Osteoblast (primary cell): Measurements from ENCODE around the gene BDKRB2. TPM values are rescaled to one million over a fixed set of nuclear protein-coding genes. Genes with fewer than 3 reads are reported as not detected.

Experiments
- DNase-seq: peaks from one replicate; pipeline ENCODE4 v3.0.0; 2011; ENCODE audit warnings: low spot score, mixed read lengths; ENCODE audit not compliant: insufficient read length; ENCODE audit errors: missing footprints
- H2AFZ ChIP-seq: 2 replicates; pipeline ENCODE4 v1.6.0; 2011; ENCODE audit warnings: mild to moderate bottlenecking, low read length
- H3K27ac ChIP-seq: 2 replicates; pipeline ENCODE4 v1.5.1; 2011; ENCODE audit warnings: mild to moderate bottlenecking, low read depth, low read length, moderate library complexity
- H3K27me3 ChIP-seq: 2 replicates; pipeline ENCODE4 v1.6.0; 2012; ENCODE audit warnings: mild to moderate bottlenecking, control low read depth, inconsistent platforms, low read length, moderate library complexity; ENCODE audit not compliant: insufficient read depth
- H3K36me3 ChIP-seq: 2 replicates; pipeline ENCODE4 v1.5.1; 2011; ENCODE audit warnings: mild to moderate bottlenecking, low read length, control low read depth, moderate library complexity; ENCODE audit not compliant: insufficient read depth
- H3K4me1 ChIP-seq: 2 replicates; pipeline ENCODE4 v1.5.1; 2011; ENCODE audit warnings: mild to moderate bottlenecking, low read length, control low read depth, moderate library complexity; ENCODE audit not compliant: insufficient read depth
- H3K4me2 ChIP-seq: 2 replicates; pipeline ENCODE4 v1.6.0; 2011; ENCODE audit warnings: mild to moderate bottlenecking, low read length; ENCODE audit not compliant: insufficient read depth
- H3K4me3 ChIP-seq: fragments of 200-600 bp; sonication (generic); 3 replicates; pipeline ENCODE4 v1.5.1; 2012; ENCODE audit warnings: mild to moderate bottlenecking, low read length, inconsistent platforms; ENCODE audit not compliant: insufficient read depth
- H3K79me2 ChIP-seq: 2 replicates; pipeline ENCODE4 v1.6.0; 2012; ENCODE audit warnings: mild to moderate bottlenecking, low read length, control low read depth, inconsistent platforms; ENCODE audit not compliant: insufficient read depth
- H3K9me3 ChIP-seq: 2 replicates; pipeline ENCODE4 v1.5.1; 2011; ENCODE audit warnings: low read depth, low read length, control low read depth
- H4K20me1 ChIP-seq: 2 replicates; pipeline ENCODE4 v1.6.0; 2012; ENCODE audit warnings: mild to moderate bottlenecking, low read length, control low read depth; ENCODE audit not compliant: insufficient read depth
- total RNA-seq: library from RNA; depleted of rRNA; stranded (reverse); fragments of >200 nt; gene quantifications from 2 replicates; pipeline ENCODE4 v1.2.3, GENCODE V29; 2012
- TF ChIP-seq, protein P1 (sequence below): IDR thresholded peaks from 2 replicates; pipeline ENCODE4 v1.5.1; 2011; ENCODE audit warnings: mild to moderate bottlenecking, low read depth, low read length, moderate library complexity; ENCODE audit errors: extremely low read depth

BDKRB2 gene
- total RNA-seq, 1 donor: 7.6 TPM

DNA sequence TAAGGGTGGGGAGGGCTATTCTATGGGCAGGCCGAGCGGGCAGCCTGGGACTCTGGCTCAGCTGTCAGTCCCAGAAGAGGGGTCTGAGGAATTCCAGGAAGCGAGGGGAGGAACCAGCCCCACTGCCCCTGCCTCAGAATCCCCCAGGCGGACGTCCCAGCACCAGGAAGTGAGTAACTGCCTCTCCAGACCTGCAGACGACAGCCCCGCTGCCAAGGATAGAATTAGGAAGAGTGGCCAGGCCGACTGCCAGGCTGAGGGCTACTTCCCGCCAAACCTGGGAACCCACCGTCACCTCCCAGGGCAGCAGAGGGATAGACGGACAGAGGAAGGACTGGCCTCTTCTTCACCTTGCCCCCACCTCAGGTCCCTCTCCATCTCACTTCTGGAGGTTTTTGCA lies 6.7 kb upstream of the BDKRB2 start:
- Histone ChIP-seq H3K4me2 (peak overlapping the region; percentile 68), H3K9me3 (no peaks in the 10 kb centered on the region), H2AFZ (no peak overlapping the region), H3K27me3 (no peaks in the 10 kb centered on the region), H3K79me2 (no peaks in the 10 kb centered on the region), H4K20me1 (no peaks in the 10 kb centered on the region), H3K36me3 (no peaks in the 10 kb centered on the region), H3K4me1 (peaks cover 6% of the 10 kb centered on the region), H3K27ac (no peak overlapping the region), H3K4me3 (no peak overlapping the region)
- no peak for DNase-seq
- TF ChIP-seq, protein P1, sequence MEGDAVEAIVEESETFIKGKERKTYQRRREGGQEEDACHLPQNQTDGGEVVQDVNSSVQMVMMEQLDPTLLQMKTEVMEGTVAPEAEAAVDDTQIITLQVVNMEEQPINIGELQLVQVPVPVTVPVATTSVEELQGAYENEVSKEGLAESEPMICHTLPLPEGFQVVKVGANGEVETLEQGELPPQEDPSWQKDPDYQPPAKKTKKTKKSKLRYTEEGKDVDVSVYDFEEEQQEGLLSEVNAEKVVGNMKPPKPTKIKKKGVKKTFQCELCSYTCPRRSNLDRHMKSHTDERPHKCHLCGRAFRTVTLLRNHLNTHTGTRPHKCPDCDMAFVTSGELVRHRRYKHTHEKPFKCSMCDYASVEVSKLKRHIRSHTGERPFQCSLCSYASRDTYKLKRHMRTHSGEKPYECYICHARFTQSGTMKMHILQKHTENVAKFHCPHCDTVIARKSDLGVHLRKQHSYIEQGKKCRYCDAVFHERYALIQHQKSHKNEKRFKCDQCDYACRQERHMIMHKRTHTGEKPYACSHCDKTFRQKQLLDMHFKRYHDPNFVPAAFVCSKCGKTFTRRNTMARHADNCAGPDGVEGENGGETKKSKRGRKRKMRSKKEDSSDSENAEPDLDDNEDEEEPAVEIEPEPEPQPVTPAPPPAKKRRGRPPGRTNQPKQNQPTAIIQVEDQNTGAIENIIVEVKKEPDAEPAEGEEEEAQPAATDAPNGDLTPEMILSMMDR: no peak

DNA sequence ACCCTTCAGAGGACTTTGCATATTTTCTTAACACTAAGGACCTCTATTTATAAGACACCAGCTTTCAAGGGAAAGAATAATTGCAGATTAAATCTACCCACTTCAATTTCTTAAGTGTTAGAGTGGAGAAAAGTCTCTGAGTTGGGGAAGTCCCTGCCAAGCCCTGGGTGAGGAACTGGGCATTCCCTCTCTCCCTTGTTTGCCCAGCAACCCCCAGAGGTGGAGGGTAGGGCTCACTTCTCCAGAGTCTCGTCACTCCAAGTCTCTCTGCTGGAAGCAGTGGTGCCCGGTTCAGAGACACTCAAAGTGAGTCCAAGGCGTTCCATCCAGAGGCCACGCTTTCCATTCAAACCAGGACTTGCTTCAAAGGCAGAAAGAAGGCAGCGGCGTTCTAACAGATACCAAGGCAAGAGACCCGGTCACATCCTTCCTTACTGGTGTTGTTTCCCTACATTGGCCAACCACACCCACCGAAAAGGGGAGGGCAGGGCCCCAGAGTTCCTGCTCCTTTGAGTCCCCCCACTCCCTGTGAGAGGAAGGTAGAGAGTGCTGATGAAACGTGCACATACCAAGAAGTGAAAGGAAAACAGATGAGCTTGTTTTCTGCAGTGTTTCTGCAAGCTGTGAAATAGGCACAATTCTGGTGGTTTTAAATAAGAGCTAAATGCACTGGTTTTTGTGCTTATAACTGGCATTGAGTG lies 6.1 kb upstream of the BDKRB2 start:
- TF ChIP-seq, protein P1: no peak
- peak overlapping the region; percentile 64 for H2AFZ ChIP-seq
- H4K20me1 ChIP-seq: no peaks in the 10 kb centered on the region
- H3K9me3 ChIP-seq: no peaks in the 10 kb centered on the region
- H3K4me1 ChIP-seq: peaks cover 6% of the 10 kb centered on the region
- H3K4me2 ChIP-seq: peak overlapping the region; percentile 68
- no peaks in the 10 kb centered on the region for H3K36me3 ChIP-seq
- no peaks in the 10 kb centered on the region for H3K79me2 ChIP-seq
- no peak overlapping the region for H3K27ac ChIP-seq
- no peaks in the 10 kb centered on the region for H3K27me3 ChIP-seq
- peak overlapping the region; percentile 36 for H3K4me3 ChIP-seq
- no peak for DNase-seq

DNA sequence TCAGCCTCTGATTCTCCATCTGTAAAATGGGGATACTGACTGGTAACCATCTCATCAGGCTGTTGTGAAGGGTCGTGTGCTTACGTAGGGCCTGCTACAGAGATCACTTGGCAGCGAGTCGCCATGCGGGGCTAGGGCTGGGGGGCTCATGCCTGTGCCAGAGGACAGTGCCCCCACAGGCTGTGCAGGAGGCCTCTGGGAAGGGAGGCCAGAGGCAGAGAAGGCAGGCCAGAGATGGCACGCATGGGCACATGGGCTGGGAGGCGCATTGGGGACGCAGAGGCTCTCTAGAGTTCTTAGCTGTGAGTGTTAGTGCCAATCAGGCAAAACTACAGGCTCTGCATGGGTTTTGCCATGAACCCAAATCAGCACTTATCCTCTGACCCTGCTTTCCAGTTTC lies 3.5 kb upstream of the BDKRB2 start:
- Histone ChIP-seq H3K4me1 (peaks cover 28% of the 10 kb centered on the region), H3K27ac (no peak overlapping the region), H3K4me2 (no peak overlapping the region), H3K79me2 (peaks cover 17% of the 10 kb centered on the region), H3K36me3 (no peaks in the 10 kb centered on the region), H3K4me3 (no peak overlapping the region), H3K27me3 (no peaks in the 10 kb centered on the region), H4K20me1 (no peaks in the 10 kb centered on the region), H3K9me3 (no peaks in the 10 kb centered on the region), H2AFZ (no peak overlapping the region)
- no peak for DNase-seq
- TF ChIP-seq, protein P1: no peak

DNA sequence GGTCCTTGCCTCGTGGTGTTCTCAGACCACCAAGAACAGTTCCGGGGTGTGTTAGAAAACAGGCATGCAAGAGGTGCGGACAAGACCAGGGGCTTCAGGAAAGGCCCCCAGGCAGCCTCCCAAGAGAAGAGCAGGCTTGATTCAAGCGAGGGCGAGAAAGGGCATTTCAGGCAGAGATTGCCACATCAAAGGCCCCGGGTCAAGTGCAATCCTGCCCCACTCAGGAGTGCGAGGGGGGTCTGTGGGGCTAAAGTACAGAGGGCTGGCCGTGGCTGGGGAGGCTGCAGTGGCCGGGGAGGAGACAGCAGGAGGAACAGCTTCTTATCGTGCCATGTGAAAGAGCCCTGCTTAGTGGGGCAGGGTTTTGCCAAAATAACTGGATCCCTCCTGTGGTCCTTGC lies 2.7 kb upstream of the BDKRB2 start:
- Histone ChIP-seq H3K79me2 (peaks cover 25% of the 10 kb centered on the region), H3K27me3 (no peaks in the 10 kb centered on the region), H3K27ac (no peak overlapping the region), H3K9me3 (no peaks in the 10 kb centered on the region), H3K36me3 (no peaks in the 10 kb centered on the region), H3K4me2 (no peak overlapping the region), H2AFZ (no peak overlapping the region), H4K20me1 (no peaks in the 10 kb centered on the region), H3K4me3 (no peak overlapping the region), H3K4me1 (peaks cover 34% of the 10 kb centered on the region)
- TF ChIP-seq, protein P1: no peak
- no peak for DNase-seq
